Hepatocyte (in vitro differentiated cells): ENCODE results near the gene LSAMP.

Source experiments
- EZH2 ChIP-seq: fragments of 200-600 bp; sonication (generic); IDR thresholded peaks from 2 replicates; pipeline ENCODE4 v1.6.1; 2016; ENCODE audit warnings: antibody characterized with exemption, mild to moderate bottlenecking, borderline replicate concordance
- EZH2phosphoT487 ChIP-seq: fragments of 200-600 bp; sonication (generic); IDR thresholded peaks from one replicate; pipeline ENCODE4 v1.6.1; 2018; ENCODE audit warnings: antibody characterized with exemption, mild to moderate bottlenecking, low read depth, moderate library complexity; ENCODE audit not compliant: unreplicated experiment, severe bottlenecking
- TF ChIP-seq, protein P1 (sequence below): fragments of 200-600 bp; sonication (generic); IDR thresholded peaks from 2 replicates; pipeline ENCODE4 v1.5.1; 2016; ENCODE audit warnings: antibody characterized with exemption, mild to moderate bottlenecking; ENCODE audit not compliant: poor library complexity

- TF ChIP-seq EZH2phosphoT487, result no peak
- TF ChIP-seq, protein P1, sequence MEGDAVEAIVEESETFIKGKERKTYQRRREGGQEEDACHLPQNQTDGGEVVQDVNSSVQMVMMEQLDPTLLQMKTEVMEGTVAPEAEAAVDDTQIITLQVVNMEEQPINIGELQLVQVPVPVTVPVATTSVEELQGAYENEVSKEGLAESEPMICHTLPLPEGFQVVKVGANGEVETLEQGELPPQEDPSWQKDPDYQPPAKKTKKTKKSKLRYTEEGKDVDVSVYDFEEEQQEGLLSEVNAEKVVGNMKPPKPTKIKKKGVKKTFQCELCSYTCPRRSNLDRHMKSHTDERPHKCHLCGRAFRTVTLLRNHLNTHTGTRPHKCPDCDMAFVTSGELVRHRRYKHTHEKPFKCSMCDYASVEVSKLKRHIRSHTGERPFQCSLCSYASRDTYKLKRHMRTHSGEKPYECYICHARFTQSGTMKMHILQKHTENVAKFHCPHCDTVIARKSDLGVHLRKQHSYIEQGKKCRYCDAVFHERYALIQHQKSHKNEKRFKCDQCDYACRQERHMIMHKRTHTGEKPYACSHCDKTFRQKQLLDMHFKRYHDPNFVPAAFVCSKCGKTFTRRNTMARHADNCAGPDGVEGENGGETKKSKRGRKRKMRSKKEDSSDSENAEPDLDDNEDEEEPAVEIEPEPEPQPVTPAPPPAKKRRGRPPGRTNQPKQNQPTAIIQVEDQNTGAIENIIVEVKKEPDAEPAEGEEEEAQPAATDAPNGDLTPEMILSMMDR, result no peak
- no peak for TF ChIP-seq EZH2
Measured at GRCh38 chr3:116139641-116140040, 305.6 kb downstream of the LSAMP start.
